CD4-positive, alpha-beta T cell treated with Interleukin-6 at 100 ng/mL for 8 hours (primary cell): ENCODE data around the gene TMCC2.
"Not testable (repeated sequence)": the region's sequence is repeated elsewhere in the genome, so short reads cannot be mapped to it uniquely, and the experiment has no call there.

Source experiments
- DNase-seq: peaks from one replicate; pipeline ENCODE4 v3.0.0-alpha.2; 2020; ENCODE audit warnings: mixed read lengths, low spot score

TMCC2 gene, protein sequence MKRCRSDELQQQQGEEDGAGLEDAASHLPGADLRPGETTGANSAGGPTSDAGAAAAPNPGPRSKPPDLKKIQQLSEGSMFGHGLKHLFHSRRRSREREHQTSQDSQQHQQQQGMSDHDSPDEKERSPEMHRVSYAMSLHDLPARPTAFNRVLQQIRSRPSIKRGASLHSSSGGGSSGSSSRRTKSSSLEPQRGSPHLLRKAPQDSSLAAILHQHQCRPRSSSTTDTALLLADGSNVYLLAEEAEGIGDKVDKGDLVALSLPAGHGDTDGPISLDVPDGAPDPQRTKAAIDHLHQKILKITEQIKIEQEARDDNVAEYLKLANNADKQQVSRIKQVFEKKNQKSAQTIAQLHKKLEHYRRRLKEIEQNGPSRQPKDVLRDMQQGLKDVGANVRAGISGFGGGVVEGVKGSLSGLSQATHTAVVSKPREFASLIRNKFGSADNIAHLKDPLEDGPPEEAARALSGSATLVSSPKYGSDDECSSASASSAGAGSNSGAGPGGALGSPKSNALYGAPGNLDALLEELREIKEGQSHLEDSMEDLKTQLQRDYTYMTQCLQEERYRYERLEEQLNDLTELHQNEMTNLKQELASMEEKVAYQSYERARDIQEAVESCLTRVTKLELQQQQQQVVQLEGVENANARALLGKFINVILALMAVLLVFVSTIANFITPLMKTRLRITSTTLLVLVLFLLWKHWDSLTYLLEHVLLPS

DNA sequence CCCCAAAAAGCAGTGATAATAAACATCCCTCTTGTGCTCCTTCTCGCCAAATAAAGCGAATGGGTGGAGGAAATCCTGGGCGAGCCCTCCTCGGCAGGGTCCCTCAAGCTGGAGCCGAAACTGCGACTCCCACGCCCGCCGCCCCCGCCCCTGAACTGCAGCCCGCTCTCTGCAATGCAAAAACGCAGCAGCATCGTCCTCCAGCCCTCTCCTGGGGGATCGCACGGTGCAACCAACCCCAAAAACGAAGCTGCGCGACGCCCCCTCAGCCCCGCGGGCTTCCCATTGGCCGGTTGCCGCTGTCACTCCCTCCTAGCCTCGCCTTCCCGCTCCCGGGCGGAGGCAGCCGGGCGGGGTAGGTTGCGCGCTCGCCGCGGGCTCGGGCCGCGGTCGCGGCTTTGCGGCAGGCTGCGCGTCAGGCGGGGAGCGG, at the start of gene TMCC2:
Gene TMCC2, plus strand, starts transcription at position 363 of the 430 bp plus-strand sequence. CDS start 619 bp downstream, outside the sequence.
- DNase-seq: peak; percentile 70

DNA sequence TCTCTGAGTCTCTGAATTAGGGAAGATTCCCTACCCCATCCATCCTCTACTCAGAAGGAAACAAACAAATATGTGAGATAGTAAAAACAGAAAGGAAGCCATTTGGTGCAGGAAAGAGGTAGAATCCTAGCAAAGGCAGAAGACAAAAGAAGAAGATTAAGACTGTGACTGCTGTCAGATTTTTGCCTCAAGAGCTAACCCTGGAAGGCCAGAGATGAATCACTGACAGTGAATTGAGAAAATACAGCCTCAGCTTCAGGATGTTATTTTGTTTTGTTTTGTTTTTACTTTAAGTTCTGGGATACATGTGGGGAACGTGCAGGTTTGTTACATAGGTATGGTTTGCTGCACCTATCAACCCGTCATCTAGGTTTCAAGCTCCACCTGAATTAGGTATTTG, 47.9 kb upstream of the TMCC2 start:
- DNase-seq: no peak

DNA sequence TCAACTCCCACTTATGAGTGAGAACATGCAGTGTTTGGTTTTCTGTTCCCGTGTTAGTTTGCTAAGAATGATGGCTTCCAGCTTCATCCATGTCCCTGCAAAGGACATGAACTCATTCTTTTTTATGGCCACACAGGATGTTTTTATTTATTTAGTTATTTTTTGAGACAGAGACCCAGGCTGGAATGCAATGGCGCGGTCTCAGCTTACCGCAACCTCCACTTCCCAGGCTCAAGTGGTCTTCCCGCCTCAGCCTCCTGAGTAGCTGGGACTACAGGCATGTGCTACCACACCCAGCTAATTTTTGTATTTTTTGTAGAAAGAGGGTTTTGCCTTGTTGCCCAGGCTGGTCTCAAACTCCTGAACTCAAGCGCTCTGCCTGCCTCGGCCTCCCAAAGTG, 47.4 kb upstream of the TMCC2 start:
- DNase-seq: not testable (repeated sequence)

DNA sequence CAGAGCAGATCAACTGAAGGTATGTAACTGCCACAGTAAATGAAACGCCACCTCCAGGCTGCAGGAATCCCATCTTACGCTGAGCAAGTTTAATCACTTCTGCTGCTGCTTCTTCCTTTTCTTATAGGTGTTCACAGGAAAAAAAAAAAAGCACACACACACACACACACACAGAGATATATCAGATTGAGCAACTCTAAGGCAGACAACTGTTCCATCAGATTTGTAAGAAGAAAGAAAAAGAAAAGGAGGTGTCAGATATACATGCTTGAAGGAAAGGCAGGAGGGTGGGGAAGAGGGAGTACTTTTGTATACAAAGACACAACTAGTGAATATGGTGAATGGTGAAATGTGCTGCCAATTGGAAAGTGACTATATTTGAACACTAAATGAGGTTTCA, 44.8 kb upstream of the TMCC2 start:
- DNase-seq: no peak

DNA sequence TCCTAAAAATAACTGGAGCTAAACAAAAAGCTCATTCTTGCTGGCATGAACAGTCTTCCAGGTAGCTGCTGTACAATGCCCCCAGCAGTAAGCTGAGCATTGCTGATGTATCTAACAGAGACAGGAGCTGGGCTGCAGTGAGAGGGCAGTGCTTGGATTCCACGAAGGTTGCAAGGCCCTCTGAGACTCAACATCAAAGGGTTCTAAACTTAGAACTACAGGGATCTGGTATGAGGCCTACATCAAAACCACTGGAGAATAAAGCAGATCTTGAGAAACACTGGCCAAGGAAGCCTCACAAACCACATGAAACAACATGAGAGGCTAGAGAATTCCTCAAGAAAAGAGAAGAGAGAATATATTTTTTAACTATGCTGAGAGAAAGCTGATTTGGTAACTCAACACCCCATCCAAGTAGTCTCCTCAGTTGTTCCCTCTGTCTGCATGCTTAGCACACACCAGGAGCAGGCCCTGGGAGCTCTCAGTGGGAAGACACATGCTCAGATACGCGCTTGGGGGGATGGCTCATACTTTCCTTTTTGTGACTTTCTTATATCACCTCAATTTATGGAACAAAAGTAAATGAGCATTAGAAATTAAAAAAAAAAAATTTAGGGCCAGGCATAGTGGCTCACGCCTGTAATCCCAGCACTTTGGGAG, 43.9 kb upstream of the TMCC2 start:
- no peak for DNase-seq

DNA sequence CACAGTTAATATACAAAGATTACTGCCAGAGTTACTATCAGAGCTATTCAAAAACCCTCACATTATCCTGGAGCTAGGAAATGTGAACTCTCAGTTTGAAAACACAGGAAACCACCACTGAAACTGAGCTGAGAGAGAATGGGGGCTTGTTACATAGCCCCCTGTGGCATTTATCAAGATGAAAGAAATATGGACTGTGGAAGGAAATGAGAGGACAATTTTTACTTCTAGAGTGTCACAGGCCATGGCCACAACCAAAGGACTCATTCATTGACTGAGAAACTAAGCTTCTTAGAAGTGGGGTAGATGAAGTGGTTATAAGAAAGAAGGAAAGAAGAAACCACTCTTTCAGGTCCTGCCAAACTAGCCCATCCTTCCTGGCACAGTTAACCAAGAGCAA, 41.6 kb upstream of the TMCC2 start:
- DNase-seq: no peak

DNA sequence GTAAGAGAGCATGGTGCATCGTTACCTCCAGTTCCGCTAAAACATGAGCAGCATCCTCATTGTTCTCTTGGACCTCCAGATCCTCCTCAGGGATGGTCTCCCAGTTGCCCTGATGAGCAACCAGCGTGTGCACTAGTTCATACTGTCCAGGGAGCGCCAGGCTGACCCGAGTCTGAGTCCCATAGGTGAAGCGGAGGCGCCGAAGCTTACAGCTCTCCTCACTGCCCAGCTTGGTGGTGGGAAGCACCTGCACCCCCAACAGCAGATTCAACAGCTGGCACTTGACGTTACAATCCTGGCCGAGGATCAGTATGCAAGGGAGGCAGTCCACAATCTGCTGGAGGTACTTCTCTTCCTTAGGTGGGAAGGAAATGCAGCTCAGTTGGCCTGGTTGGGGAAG, 40.3 kb upstream of the TMCC2 start:
- no peak for DNase-seq

DNA sequence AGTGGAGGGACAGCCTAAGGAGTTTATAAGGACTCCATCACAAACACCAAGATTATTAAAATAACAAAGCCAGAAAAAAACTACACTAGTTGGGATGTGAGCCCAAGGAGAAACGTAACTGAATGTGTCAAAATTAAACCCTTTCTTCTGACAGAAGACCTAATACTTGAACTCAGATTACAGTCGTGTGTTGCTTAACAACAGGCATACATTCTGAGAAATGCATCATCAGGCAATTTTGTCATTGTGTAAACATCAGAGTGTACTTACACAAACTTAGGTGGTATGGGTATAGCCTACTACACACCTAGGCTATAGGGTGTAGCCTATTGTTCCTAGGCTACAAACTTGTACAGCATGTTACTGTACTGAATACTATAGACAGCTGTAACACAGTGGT, 39.6 kb upstream of the TMCC2 start:
- no peak for DNase-seq

DNA sequence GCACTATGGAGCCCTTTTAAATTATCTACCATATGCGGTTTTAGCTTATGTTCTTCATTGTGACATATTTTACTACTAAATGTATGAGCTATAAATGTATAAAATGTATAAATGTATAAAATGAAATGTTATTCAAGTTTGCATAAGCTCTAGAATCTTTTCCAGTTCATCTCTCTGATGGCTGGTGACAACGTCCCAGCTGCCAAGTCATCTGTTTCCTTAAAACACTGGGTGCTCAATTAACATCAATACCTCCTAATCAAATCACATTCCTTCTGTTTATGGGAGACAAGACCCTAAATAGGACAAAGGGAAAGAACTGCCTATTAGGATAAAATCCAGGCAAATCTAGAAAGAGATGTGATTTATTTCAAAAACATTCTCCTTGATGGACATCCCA, 39.1 kb upstream of the TMCC2 start:
- DNase-seq: no peak

DNA sequence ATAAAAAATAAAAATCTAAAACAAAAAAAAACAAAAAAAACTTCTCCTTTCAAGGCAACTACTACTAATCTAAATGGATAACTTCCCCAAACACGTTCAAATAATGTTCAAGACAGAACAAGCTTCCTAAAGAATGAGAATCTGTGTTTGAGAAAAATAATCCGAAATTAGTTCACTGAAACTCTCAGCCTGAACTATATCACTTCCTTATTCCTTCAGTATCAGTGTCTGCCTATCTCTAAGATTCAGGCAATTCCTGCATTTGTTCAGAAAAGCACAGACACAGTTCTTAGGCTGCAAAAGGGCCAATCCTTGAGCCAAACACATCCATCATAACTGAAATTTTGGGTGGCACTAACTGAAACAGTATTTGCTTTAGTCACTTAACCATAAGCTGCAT, 38.6 kb upstream of the TMCC2 start:
- DNase-seq: no peak

DNA sequence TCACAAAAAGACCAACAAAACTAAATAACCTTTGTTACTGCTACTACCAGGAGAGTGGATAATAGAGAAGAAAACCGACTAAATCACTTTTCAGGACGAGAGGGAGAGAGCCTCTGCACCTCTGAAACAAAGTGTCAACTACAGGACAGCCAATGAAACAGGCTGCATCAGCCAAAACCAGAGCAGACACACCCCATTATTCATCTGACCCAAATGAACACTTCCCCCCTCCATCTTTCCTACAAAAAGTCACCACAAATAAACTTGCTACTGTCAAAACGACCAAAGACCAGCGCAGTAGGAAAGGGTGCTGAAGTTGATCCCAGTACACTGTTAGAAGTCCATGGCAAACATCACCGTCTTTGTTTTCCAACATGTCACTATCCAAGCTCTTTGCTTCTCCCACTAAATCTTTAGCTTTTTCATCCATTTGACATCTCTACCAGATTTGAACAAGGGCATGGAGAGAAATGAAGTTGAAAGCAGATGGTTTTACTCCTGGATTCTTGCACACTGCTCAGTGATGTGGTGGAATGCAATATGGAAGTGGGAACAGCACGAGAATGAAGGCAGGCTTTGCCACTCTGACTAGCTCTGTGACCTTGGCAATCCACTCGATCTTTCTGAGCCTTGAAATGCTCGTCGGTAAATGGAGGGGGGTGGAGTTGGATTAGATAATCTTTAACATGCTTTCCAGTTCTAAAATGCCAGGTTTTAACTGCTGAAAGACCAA, 36.7 kb upstream of the TMCC2 start:
- DNase-seq: no peak

DNA sequence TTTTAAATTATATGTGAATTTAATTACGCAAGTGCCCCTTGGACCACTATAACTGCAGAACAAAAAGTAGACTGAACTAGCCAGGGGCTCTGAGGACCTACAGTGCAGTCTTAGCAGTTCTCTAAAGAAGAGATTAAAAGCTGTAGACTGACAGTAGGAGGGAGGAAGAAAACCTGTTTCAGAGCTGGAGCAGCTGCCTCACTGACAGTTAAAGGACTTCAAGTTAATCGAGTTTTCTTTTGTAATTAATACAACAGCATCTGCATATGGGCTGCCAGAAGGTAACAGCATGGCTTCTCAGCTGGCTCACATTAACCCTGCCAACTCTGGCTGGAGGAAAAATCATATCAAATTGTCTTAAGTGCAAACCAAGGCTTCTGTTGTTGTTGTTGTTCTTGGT, 36.1 kb upstream of the TMCC2 start:
- DNase-seq: no peak

DNA sequence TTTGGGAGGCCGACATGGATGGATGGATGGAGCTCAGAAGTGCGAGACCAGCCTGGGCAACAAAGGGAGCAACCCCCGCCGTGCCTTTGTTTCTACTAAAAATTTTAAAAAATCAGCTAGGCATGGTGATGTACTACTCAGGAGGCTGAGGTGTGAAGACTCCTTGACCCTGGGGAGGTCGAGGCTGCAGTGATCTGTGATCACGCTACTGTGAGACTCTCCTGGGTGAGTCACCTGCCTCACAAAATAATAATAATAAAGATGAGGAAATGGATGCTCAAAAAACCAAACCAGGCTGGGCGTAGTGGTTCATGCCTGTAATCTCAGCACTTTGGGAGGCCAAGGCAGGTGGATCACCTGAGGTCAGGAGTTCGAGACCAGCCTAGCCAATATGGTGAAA, 35.5 kb upstream of the TMCC2 start:
- no peak for DNase-seq

DNA sequence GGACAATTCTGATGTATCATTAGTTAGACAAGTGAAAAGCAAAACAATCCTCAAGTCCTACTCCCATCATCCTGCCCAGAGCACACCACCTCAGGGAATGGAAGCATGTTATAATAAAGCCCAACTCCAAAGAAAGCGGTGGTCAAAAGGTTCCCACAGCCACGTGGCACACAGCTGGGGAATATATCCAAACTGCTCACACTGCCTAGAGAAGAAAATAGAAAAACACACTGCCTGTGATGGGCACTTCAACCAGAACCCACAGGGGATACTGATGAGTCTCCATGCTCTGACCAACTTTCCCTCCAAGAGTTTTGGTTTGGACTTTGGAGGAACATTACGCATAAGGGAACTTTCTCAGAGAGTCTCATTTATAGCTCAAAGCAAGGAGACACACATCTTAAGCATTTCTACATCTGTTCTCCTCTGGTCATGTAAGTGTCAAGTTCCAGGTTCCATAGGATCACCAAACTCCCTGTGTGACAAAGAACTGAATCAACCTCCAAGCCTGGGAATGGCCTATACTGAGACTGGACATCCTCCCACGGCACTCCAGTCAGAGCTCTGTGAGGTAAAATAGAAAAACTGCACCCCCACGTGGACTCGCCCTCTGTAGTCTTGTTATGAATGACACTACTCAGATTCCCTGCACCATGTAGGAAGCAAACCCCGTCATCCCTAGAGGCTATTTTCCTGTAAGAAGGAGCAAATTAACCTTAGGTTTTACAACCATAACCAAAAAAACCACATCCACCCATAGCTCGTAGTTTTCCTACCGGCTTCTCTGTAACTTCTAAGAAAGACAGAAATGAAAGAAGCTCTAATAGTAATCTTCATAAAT, 28.4 kb upstream of the TMCC2 start:
- no peak for DNase-seq

DNA sequence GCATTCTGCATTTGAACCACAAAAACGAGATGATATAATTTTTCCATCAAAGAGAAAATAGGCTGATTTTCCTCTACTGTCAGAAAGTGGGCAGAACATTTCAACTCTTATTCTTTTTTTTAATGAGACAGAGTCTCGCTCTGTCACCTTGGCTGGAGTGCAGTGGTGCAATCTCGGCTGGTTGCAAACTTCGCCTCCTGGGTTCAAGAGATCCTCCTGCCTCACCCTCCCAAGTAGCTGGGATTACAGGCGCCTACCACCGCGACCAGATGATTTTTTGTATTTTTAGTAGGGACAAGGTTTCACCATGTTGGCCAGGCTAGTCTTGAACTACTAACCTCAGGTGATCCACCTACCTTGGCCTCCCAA, 27.8 kb upstream of the TMCC2 start:
- DNase-seq: no peak

DNA sequence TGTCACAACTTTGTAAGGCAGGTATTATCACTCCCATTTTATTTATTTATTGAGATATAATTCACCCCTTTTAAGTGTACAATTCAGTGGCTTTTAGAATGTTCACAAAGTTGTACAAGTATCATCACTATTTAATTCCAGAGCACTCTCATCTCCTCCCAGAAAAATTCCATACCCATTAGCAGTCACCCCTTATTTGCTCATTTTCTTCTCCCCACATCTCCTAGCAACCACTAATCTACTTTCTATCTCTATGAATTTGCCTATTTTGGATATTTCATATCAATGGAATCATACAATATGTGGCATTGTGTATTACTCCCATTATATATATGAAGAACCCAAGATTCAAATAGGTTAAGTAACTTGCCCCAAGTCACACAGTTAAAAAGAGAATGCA, 23.2 kb upstream of the TMCC2 start:
- no peak for DNase-seq

DNA sequence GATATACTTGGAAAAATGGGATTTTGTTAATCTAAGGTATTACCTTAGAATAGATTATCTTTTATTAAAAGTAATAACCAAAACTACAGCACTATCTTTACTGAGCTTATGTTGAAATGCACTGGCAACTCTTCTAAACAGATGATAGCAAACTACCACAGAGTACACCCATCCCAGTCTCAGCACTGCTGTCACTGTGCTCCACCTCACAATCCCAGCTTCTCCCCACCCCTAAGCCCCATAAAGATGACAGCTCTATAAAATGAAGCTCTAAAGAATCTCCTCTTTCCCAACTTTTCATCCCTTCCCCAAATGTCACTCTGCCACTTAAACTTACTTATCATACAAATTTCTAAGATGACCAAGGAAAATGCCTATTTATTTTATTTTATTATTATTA, 22.7 kb upstream of the TMCC2 start:
- DNase-seq: no peak

DNA sequence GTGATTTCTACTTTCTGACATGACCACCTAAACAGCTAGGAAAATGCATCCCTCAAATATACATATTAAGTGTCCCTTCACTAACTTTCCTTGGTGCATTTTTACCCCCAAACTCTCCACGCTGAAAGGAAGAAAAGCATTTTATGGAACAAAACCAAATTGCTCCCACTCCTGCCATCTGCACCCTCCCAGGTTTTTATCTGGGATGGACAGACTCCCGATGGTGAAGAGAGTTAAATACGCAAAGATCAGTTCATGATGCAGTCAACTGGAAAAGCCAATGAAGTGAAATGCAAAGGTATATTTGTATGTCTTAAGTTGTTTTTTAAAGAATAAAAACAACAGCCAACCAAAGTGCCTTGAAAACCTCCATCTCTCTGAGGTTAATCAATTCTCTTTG, 18.9 kb upstream of the TMCC2 start:
- no peak for DNase-seq

DNA sequence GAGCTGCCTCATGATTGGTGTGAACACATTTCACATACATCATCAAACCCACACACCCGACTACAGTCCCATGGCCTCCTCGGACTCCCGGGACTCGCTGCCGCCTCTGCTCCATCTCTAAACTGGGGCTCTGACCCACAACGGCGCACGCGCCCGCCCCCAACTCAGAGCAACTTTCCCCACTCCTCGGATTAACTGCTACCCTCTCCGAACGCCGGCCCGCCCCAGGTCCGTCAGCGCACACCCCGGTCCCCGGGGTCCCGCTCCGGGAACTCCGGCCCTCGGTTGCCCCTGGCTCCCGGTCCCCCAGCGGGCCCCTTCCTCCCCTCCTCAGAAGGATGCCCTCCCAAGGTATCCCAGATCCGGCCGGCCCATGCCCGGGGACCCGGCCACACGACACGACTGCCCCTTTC, 17.0 kb upstream of the TMCC2 start:
- no peak for DNase-seq

DNA sequence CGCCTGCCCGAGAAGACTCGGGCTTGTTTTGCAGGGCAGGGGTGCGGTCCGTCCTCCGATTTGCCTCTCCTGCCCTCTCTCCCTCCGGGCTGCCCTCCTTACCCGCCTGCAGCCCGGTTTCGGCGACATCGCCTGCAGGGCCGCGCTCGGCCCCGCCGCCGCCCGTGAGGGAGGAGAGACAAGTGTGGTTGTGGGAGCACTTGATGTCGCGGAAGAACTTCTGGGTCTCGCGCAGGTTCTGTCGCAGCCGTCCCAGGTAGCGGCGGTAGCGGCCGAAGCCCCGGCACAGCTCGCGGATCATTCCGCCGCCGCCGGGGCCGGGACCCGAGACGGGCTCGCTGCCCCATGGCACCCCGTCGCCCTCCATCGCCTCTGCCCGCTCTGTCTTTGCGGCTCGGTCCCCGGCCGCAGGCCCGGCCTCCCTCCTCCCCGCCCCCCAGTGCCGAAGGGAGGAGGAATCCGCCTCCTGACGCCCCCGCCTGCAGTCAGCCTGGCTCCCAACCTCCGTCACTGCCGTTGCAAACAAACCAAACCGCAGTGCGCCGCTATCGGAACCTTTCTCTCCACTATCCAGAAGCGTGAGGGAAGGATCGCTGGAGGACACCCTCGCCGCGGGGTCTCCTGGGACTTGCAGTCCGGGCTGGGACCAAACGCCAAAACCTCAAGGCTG, 16.4 kb upstream of the TMCC2 start, which contains the start of gene DSTYK:
Gene DSTYK, minus strand, starts transcription at position 534 of the 670 bp plus-strand sequence. Its CDS starts 167 bp downstream, at position 367.
- DNase-seq: peak; percentile 89
